HEK293 (cell line): ENCODE results near the gene STRIT1.

Experiments used
- CTCF ChIA-PET: fragments of 350-600 bp; formaldehyde crosslinking; extraction: SDS; loops from one replicate; lab custom pipeline; 2021; ENCODE audit warnings: antibody characterized with exemption; lab: Yijun Ruan, JAX
- POLR2A ChIA-PET: fragments of 300-600 bp; formaldehyde crosslinking; extraction: SDS; loops from one replicate; lab custom pipeline; 2020; ENCODE audit warnings: antibody characterized with exemption, inconsistent platforms; lab: Yijun Ruan, JAX
- H3K27ac ChIP-seq: fragments of 200-500 bp; sonication (Bioruptor generic); 2 replicates; pipeline ENCODE4 v1.5.1; 2014; ENCODE audit warnings: low read depth, low read length, control low read depth, inconsistent platforms; ENCODE audit errors: extremely low read depth
- H3K36me3 ChIP-seq, 2 experiments: fragments of 200-500 bp in 1 of 2; sonication (Bioruptor generic) in 1 of 2; 1 replicate in 1 of 2; 2 replicates in 1 of 2; pipeline ENCODE4 v1.5.1; 2014 to 2017; ENCODE audit warnings: inconsistent platforms in 2 of 2, low read length in 2 of 2; ENCODE audit not compliant: control insufficient read depth in 2 of 2, insufficient read depth in 1 of 2
- H3K4me1 ChIP-seq: fragments of 200-500 bp; sonication (Bioruptor generic); 2 replicates; pipeline ENCODE4 v1.5.1; 2014; ENCODE audit warnings: mild to moderate bottlenecking, low read length, inconsistent platforms; ENCODE audit not compliant: control insufficient read depth, insufficient read depth
- H3K4me3 ChIP-seq: 2 replicates; pipeline ENCODE4 v1.5.1; 2011; ENCODE audit warnings: low read depth, mild to moderate bottlenecking, control low read depth, low read length, moderate library complexity
- H3K9me3 ChIP-seq: fragments of 200-500 bp; sonication (Bioruptor generic); 2 replicates; pipeline ENCODE4 v1.5.1; 2014; ENCODE audit warnings: low read depth, low read length, inconsistent platforms; ENCODE audit not compliant: control insufficient read depth, insufficient read depth
- BCL11B ChIP-seq: fragments of 450-650 bp; formaldehyde crosslinking; IDR thresholded peaks from 2 replicates; pipeline ENCODE4 v1.5.1; 2016; ENCODE audit warnings: low read depth, missing biosample characterization, missing genetic modification characterization
- GLIS2 ChIP-seq: fragments of 450-650 bp; formaldehyde crosslinking; IDR thresholded peaks from 2 replicates; pipeline ENCODE4 v1.5.1; 2016; ENCODE audit warnings: missing biosample characterization, missing genetic modification characterization
- HIC1 ChIP-seq: fragments of 450-650 bp; formaldehyde crosslinking; IDR thresholded peaks from 2 replicates; pipeline ENCODE4 v1.5.1; 2016; ENCODE audit warnings: missing biosample characterization, missing genetic modification characterization
- HOXD13 ChIP-seq: sonication (generic); formaldehyde crosslinking; IDR thresholded peaks from 2 replicates; pipeline ENCODE4 v1.8.0; 2022; ENCODE audit warnings: missing genetic modification reagents, borderline replicate concordance
- KLF16 ChIP-seq: fragments of 450-650 bp; formaldehyde crosslinking; IDR thresholded peaks from 2 replicates; pipeline ENCODE4 v1.5.1; 2017; ENCODE audit warnings: missing biosample characterization, missing genetic modification characterization
- KLF17 ChIP-seq: fragments of 450-650 bp; formaldehyde crosslinking; IDR thresholded peaks from 2 replicates; pipeline ENCODE4 v1.5.1; 2016; ENCODE audit warnings: missing biosample characterization, missing genetic modification characterization
- KLF7 ChIP-seq: fragments of 450-650 bp; formaldehyde crosslinking; IDR thresholded peaks from 2 replicates; pipeline ENCODE4 v1.5.1; 2016; ENCODE audit warnings: missing biosample characterization, missing genetic modification characterization, borderline replicate concordance
- MYNN ChIP-seq: fragments of 450-650 bp; formaldehyde crosslinking; IDR thresholded peaks from 2 replicates; pipeline ENCODE4 v1.5.1; 2016; ENCODE audit warnings: missing biosample characterization, missing genetic modification characterization, borderline replicate concordance
- PRDM1 ChIP-seq: fragments of 450-650 bp; formaldehyde crosslinking; IDR thresholded peaks from 2 replicates; pipeline ENCODE4; 2016; ENCODE audit warnings: missing biosample characterization, missing genetic modification characterization
- PRDM6 ChIP-seq: fragments of 450-650 bp; formaldehyde crosslinking; IDR thresholded peaks from 2 replicates; pipeline ENCODE4 v1.5.1; 2017; ENCODE audit warnings: missing biosample characterization, missing genetic modification characterization
- REST ChIP-seq: fragments of 450-650 bp; formaldehyde crosslinking; IDR thresholded peaks from 2 replicates; pipeline ENCODE4 v1.5.1; 2016; ENCODE audit warnings: missing biosample characterization, missing genetic modification characterization
- ZFP69B ChIP-seq: fragments of 450-650 bp; formaldehyde crosslinking; IDR thresholded peaks from 2 replicates; pipeline ENCODE4 v1.5.1; 2016; ENCODE audit warnings: missing biosample characterization, missing genetic modification characterization
- ZIC2 ChIP-seq: fragments of 450-650 bp; formaldehyde crosslinking; IDR thresholded peaks from 2 replicates; pipeline ENCODE4 v1.5.1; 2016; ENCODE audit warnings: missing biosample characterization, missing genetic modification characterization
- ZNF133 ChIP-seq: fragments of 450-650 bp; formaldehyde crosslinking; IDR thresholded peaks from 2 replicates; pipeline ENCODE4 v1.5.1; 2016; ENCODE audit warnings: missing biosample characterization, missing genetic modification characterization
- ZNF155 ChIP-seq: fragments of 450-650 bp; formaldehyde crosslinking; IDR thresholded peaks from 2 replicates; pipeline ENCODE4 v1.5.1; 2016; ENCODE audit warnings: missing biosample characterization, missing genetic modification characterization
- ZNF16 ChIP-seq: fragments of 450-650 bp; formaldehyde crosslinking; IDR thresholded peaks from 2 replicates; pipeline ENCODE4 v1.5.1; 2016; ENCODE audit warnings: low read depth, missing biosample characterization, missing genetic modification characterization
- ZNF169 ChIP-seq: fragments of 450-650 bp; formaldehyde crosslinking; IDR thresholded peaks from 2 replicates; pipeline ENCODE4 v1.5.1; 2016; ENCODE audit warnings: missing biosample characterization, missing genetic modification characterization
- ZNF2 ChIP-seq: fragments of 450-650 bp; formaldehyde crosslinking; IDR thresholded peaks from 2 replicates; pipeline ENCODE4 v1.5.1; 2016; ENCODE audit warnings: missing biosample characterization, missing genetic modification characterization
- ZNF214 ChIP-seq: fragments of 450-650 bp; formaldehyde crosslinking; IDR thresholded peaks from 2 replicates; pipeline ENCODE4 v1.5.1; 2017; ENCODE audit warnings: missing biosample characterization, mild to moderate bottlenecking, missing genetic modification characterization, borderline replicate concordance
- ZNF223 ChIP-seq: fragments of 450-650 bp; formaldehyde crosslinking; IDR thresholded peaks from 2 replicates; pipeline ENCODE4 v1.5.1; 2016; ENCODE audit warnings: missing biosample characterization, missing genetic modification characterization
- ZNF302 ChIP-seq: fragments of 450-650 bp; formaldehyde crosslinking; IDR thresholded peaks from 2 replicates; pipeline ENCODE4 v1.5.1; 2016; ENCODE audit warnings: missing biosample characterization, missing genetic modification characterization, low read depth
- ZNF658 ChIP-seq: fragments of 450-650 bp; formaldehyde crosslinking; IDR thresholded peaks from 2 replicates; pipeline ENCODE4; 2016; ENCODE audit warnings: missing biosample characterization, missing genetic modification characterization
- ZNF768 ChIP-seq: fragments of 450-650 bp; formaldehyde crosslinking; IDR thresholded peaks from 2 replicates; pipeline ENCODE4 v1.5.1; 2018; ENCODE audit warnings: missing biosample characterization, mild to moderate bottlenecking, missing genetic modification characterization
- ZNF843 ChIP-seq: fragments of 450-650 bp; formaldehyde crosslinking; IDR thresholded peaks from 2 replicates; pipeline ENCODE4 v1.5.1; 2016; ENCODE audit warnings: missing biosample characterization, missing genetic modification characterization
- ZSCAN5A ChIP-seq: fragments of 450-650 bp; formaldehyde crosslinking; IDR thresholded peaks from 2 replicates; pipeline ENCODE4 v1.5.1; 2016; ENCODE audit warnings: missing biosample characterization, missing genetic modification characterization
- ZXDB ChIP-seq: fragments of 450-650 bp; formaldehyde crosslinking; IDR thresholded peaks from 2 replicates; pipeline ENCODE4 v1.5.1; 2016; ENCODE audit warnings: missing biosample characterization, missing genetic modification characterization

The STRIT1 gene

GRCh38 chr3:155313916-155314315 is 20.4 kb upstream of the STRIT1 start:
- no peaks in the 10 kb centered on the region for H3K9me3 ChIP-seq
- H3K4me3 ChIP-seq: no peak overlapping the region
- H3K4me1 ChIP-seq: no peaks in the 10 kb centered on the region
- TF ChIP-seq ZIC2: no peak
- no peak for TF ChIP-seq ZNF768 (tag by site-specific recombination)
- no peak for TF ChIP-seq ZFP69B (tag by site-specific recombination)
- TF ChIP-seq HIC1 (tag by site-specific recombination): no peak
- no peak for TF ChIP-seq ZNF658 (tag by site-specific recombination)
- no peak for TF ChIP-seq KLF16 (tag by site-specific recombination)
- no peak for TF ChIP-seq ZNF214 (tag by site-specific recombination)
- no peak for TF ChIP-seq ZSCAN5A (tag by site-specific recombination)
- no peak for TF ChIP-seq ZNF133 (tag by site-specific recombination)
- no peak for TF ChIP-seq REST (tag by site-specific recombination)
- TF ChIP-seq ZNF302 (tag by site-specific recombination): no peak
- no peak for TF ChIP-seq PRDM1
- TF ChIP-seq ZNF843 (tag by site-specific recombination): no peak
- no peak for TF ChIP-seq KLF7 (tag by site-specific recombination)
- TF ChIP-seq BCL11B (tag by site-specific recombination): no peak
- no peak for TF ChIP-seq ZNF16 (tag by site-specific recombination)
- TF ChIP-seq ZNF2 (tag by site-specific recombination): no peak
- no peak for TF ChIP-seq ZNF169
- H3K36me3 ChIP-seq: no peaks in the 10 kb centered on the region
- ChIA-PET CTCF (no interaction called here), POLR2A (no interaction called here)
- H3K27ac ChIP-seq: no peak overlapping the region

GRCh38 chr3:155313300-155313699 is 19.8 kb upstream of the STRIT1 start:
- TF ChIP-seq ZXDB (tag by site-specific recombination) (no peak), ZNF223 (tag by site-specific recombination) (no peak), ZNF155 (tag by site-specific recombination) (no peak), ZNF658 (tag by site-specific recombination) (no peak), HOXD13 (CRISPR knock-in tag) (no peak), KLF17 (no peak), GLIS2 (no peak), PRDM6 (tag by site-specific recombination) (no peak), MYNN (no peak)
- Histone ChIP-seq H3K4me1 (no peaks in the 10 kb centered on the region), H3K9me3 (no peaks in the 10 kb centered on the region), H3K36me3 (no peaks in the 10 kb centered on the region), H3K4me3 (no peak overlapping the region), H3K27ac (no peak overlapping the region)
- CTCF ChIA-PET: no interaction called here
- POLR2A ChIA-PET: no interaction called here
